ENCODE results near the gene MRFAP1L1. TPM values are rescaled to one million over a fixed set of nuclear protein-coding genes. Genes with fewer than 3 reads are reported as not detected.

Gene MRFAP1L1
- total and polyA plus RNA-seq, 2 donors from 2014 or later = 57.1 to 69.1 TPM

- H3K4me1 ChIP-seq (ENCODE audit: control insufficient read depth in 2 of 3, insufficient read depth in 2 of 3, low read depth in 1 of 3, low read length in 3 of 3) = peaks cover 0 to 10% (median 2%) of the 10 kb centered on the region in 3 donors
- FAIRE-seq = no peak
- H3K27me3 ChIP-seq (ENCODE audit: control insufficient read depth, insufficient read depth, low read length) = peaks cover 14% of the 10 kb centered on the region
- intact Hi-C loops (cut with DNase I) = no loop called here
- no peaks in the 10 kb centered on the region for H3K36me3 ChIP-seq (ENCODE audit: control insufficient read depth in 2 of 3, insufficient read depth in 3 of 3, low read length in 3 of 3)
- peaks cover 0 to 5% (median 0%) of the 10 kb centered on the region in 3 donors for H3K9me3 ChIP-seq (ENCODE audit: control insufficient read depth in 2 of 3, insufficient read depth in 1 of 3, low read length in 3 of 3)
- H3K9ac ChIP-seq (ENCODE audit: low read length in 3 of 3) = no peak overlapping the region
- no peak overlapping the region for H3K27ac ChIP-seq (ENCODE audit: low read depth in 2 of 2, low read length in 2 of 2)
- peak overlapping the region in 1 of 3 donors; percentile 37 for H3K4me3 ChIP-seq (ENCODE audit: low read length in 3 of 3)
- DNase-seq = peak in 1 of 5 donors; percentile 73
- TF ChIP-seq, protein P1, sequence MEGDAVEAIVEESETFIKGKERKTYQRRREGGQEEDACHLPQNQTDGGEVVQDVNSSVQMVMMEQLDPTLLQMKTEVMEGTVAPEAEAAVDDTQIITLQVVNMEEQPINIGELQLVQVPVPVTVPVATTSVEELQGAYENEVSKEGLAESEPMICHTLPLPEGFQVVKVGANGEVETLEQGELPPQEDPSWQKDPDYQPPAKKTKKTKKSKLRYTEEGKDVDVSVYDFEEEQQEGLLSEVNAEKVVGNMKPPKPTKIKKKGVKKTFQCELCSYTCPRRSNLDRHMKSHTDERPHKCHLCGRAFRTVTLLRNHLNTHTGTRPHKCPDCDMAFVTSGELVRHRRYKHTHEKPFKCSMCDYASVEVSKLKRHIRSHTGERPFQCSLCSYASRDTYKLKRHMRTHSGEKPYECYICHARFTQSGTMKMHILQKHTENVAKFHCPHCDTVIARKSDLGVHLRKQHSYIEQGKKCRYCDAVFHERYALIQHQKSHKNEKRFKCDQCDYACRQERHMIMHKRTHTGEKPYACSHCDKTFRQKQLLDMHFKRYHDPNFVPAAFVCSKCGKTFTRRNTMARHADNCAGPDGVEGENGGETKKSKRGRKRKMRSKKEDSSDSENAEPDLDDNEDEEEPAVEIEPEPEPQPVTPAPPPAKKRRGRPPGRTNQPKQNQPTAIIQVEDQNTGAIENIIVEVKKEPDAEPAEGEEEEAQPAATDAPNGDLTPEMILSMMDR (IDR thresholded peaks at IDR 0.05; ENCODE audit: borderline replicate concordance, extremely low read depth, insufficient read depth) = no peak
These were observed 45.9 kb downstream of the MRFAP1L1 start for GRCh38 chr4:6663596-6664393.

DNA sequence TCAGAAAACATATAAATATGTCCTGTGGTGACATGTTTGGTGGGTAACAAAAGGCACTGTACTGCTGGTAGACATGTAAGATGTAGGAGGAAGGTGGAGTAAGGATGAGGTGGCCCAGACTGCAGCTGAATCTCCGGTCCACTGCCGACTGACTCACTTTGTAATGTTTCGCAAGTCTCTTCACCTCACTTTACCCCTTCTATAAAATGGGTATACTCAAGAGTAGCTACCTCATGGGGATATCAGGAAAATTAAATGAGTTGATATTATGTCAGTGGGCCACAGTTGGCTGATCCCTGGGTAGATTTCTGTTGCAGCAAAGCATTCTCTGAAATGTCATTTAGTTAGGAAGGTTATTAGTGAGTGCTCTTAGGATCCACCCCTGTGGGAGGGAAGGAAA lies 47.1 kb downstream of the MRFAP1L1 start:
- H3K27me3 ChIP-seq (ENCODE audit: control insufficient read depth, insufficient read depth, low read length) = peaks cover 14% of the 10 kb centered on the region
- H3K4me1 ChIP-seq (ENCODE audit: control insufficient read depth in 2 of 3, insufficient read depth in 2 of 3, low read depth in 1 of 3, low read length in 3 of 3) = peaks cover 0 to 10% (median 2%) of the 10 kb centered on the region in 3 donors
- TF ChIP-seq, protein P1 (IDR thresholded peaks at IDR 0.05; ENCODE audit: borderline replicate concordance, extremely low read depth, insufficient read depth) = no peak
- DNase-seq (no peak), FAIRE-seq (no peak)
- no peak overlapping the region for H3K9ac ChIP-seq (ENCODE audit: low read length in 3 of 3)
- H3K27ac ChIP-seq (ENCODE audit: low read depth in 2 of 2, low read length in 2 of 2) = no peak overlapping the region
- intact Hi-C loops (cut with DNase I) = no loop called here
- H3K9me3 ChIP-seq (ENCODE audit: control insufficient read depth in 2 of 3, insufficient read depth in 1 of 3, low read length in 3 of 3) = peaks cover 0 to 5% (median 0%) of the 10 kb centered on the region in 3 donors
- no peak overlapping the region for H3K4me3 ChIP-seq (ENCODE audit: low read length in 3 of 3)
- no peaks in the 10 kb centered on the region for H3K36me3 ChIP-seq (ENCODE audit: control insufficient read depth in 2 of 3, insufficient read depth in 3 of 3, low read length in 3 of 3)

GRCh38 chr4:6660430-6660829 lies 49.2 kb downstream of the MRFAP1L1 start:
- peaks cover 14% of the 10 kb centered on the region for H3K27me3 ChIP-seq (ENCODE audit: control insufficient read depth, insufficient read depth, low read length)
- intact Hi-C loops (cut with DNase I) = no loop called here
- peaks cover 0 to 10% (median 2%) of the 10 kb centered on the region in 3 donors for H3K4me1 ChIP-seq (ENCODE audit: control insufficient read depth in 2 of 3, insufficient read depth in 2 of 3, low read depth in 1 of 3, low read length in 3 of 3)
- H3K9me3 ChIP-seq (ENCODE audit: control insufficient read depth in 2 of 3, insufficient read depth in 1 of 3, low read length in 3 of 3) = peaks cover 0 to 5% (median 0%) of the 10 kb centered on the region in 3 donors
- no peak for DNase-seq
- TF ChIP-seq, protein P1 (IDR thresholded peaks at IDR 0.05; ENCODE audit: borderline replicate concordance, extremely low read depth, insufficient read depth) = no peak
- no peak for FAIRE-seq
- H3K9ac ChIP-seq (ENCODE audit: low read length in 3 of 3) = no peak overlapping the region
- no peak overlapping the region for H3K27ac ChIP-seq (ENCODE audit: low read depth in 2 of 2, low read length in 2 of 2)
- H3K4me3 ChIP-seq (ENCODE audit: low read length in 3 of 3) = no peak overlapping the region
- H3K36me3 ChIP-seq (ENCODE audit: control insufficient read depth in 2 of 3, insufficient read depth in 3 of 3, low read length in 3 of 3) = no peaks in the 10 kb centered on the region

Data from kidney (tissue), 14 donors.